ENCODE measurements around the gene ZBTB18. TPM values are rescaled to one million over a fixed set of nuclear protein-coding genes. Genes with fewer than 3 reads are reported as not detected.

The ZBTB18 gene
- total RNA-seq, 2 donors from 2014 or later = 21.4 to 24.0 TPM

DNA sequence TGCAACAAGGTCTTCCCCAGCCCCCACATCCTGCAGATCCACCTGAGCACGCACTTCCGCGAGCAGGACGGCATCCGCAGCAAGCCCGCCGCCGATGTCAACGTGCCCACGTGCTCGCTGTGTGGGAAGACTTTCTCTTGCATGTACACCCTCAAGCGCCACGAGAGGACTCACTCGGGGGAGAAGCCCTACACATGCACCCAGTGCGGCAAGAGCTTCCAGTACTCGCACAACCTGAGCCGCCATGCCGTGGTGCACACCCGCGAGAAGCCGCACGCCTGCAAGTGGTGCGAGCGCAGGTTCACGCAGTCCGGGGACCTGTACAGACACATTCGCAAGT lies 3.8 kb downstream of the ZBTB18 start:
- DNase-seq (no peak), ATAC-seq (no peak)
- intact Hi-C loops (cut with DNase I) = loop anchor here in 1 of 2 donors (10.0 kb wide), 1 partner anchor 220 kb away; no protein-coding TSS in a partner anchor

DNA sequence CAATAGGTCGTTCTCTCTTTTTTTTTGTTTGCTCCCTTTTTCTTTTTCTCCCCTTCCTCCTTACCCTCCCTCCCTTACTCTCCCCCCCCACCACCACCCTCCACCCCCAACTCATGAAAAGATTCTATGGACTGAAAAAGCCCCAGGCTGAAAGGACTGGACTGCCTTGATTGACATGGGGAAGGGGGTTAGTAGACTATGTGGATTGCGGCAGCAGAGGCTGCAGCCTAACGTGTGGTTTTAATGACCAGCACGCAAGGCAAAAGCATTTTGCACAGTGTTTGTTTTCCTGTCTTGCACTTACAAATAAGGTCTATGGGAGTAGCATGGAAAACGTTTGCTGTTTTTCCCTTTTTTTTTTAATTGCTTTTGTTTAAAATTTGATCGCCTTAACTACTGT lies 5.5 kb downstream of the ZBTB18 start:
- DNase-seq (no peak), ATAC-seq (no peak)
- intact Hi-C loops (cut with DNase I) = loop anchor here in 1 of 2 donors (10.0 kb wide), 1 partner anchor 218 kb away; no protein-coding TSS in a partner anchor

DNA sequence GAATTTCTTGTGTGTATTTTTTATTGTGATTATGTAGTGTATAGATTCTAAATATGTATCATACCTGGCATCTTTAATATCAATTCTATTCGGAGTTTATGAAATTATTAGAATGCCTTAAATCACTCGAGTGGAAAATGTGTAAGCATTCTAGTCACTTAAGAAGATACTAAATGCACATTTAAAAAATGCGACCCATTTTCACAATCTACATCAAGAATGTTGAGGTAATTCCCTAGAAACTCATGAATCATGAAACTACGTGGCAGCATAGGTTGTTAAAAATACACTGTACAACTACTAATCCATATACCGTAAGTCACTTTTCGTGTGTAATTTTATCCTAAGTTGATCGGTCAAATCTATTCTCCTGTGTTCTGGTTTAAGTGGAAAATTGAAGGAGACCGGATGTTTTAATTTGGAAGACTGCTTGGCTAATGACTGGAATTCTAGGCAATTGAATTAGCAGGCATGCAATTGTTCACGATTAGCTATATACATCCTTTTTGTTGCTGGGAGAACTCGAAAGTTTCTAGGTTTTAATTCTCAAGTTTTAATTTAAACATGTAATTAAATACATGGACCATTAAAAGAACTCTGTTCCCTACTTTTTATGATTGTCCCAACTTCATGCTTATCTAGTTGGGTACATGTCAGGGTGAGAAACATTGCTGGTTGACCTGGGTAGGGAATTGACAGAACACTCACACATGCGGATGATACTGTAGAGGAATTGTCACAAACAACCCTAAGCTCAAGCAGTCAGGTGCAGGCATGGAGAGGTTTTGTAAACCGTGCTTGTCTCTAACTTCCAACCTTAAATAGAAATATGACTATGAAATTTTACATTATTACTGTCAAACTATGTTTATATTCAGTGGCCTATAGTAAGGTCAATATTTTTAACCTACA lies 6.6 kb downstream of the ZBTB18 start:
- DNase-seq (no peak), ATAC-seq (no peak)
- intact Hi-C loops (cut with DNase I) = loop anchor here in 1 of 2 donors (10.0 kb wide), 1 partner anchor 217 kb away; no protein-coding TSS in a partner anchor

DNA sequence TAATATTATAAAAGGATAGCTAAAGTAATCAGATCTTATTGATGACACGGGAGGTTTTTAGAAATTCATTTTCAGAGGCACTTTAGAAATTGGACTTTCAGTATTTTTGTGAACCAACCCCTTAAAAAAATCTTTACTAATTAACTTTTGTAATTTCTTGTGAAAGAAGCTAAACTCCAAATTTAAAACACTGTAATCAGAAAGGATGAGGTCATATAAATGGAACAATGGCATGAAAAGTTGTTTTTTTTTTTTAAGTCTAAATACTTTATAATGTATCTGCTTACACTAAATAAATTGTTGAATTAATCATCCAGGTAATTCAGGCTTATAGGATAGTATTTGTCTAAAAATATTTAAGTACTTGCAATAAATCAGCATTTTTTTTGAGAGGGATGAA lies 9.0 kb downstream of the ZBTB18 start:
- no peak for ATAC-seq
- intact Hi-C loops (cut with DNase I) = no loop called here
- DNase-seq = no peak

DNA sequence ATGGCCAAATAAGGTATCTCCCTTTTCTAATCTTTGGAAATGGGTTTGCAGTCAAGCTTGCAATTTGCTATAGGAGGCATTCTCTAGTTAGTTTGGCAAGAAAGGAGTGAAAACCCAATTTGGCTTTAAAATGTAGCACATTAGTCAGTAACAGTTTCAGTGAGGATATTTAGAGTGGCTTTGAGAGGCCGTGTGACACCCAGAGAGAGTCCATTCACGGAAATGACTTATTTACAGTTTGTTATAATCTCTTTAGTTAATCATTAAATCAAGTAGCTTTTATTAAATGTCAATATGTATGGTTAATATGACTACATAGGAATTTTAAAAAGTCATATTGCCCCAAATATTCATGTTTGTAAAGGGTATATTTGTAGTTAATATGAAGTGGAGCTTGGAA lies 9.6 kb downstream of the ZBTB18 start:
- intact Hi-C loops (cut with DNase I) = no loop called here
- DNase-seq (no peak), ATAC-seq (no peak)

DNA sequence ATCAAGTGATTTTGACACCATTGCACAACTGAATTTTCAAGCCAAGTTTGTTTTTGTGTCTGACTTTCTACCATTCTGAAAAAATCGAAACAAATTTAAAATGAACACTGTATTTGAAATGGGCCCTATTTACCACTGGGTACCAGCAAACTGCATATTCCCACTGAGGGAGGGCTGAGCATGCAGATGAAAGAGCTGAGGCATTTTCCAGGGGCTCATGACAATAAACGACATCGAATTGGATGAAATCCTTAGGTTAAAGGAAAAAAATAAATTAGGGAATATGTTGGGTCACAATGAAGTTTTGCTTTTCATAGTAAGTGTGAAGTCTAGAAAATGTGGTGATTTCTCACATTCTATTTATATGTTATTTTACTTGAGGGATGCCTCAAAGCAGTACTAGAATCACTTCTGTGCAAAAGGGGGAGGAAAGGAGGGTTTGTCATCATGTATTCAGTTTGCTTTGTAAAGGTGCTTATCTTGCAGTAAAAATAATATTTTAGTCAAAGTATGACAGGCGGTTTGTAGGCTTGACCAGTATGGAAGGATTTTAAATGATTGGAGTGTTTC lies 11.2 kb downstream of the ZBTB18 start:
- intact Hi-C loops (cut with DNase I) = no loop called here
- no peak for ATAC-seq
- DNase-seq = no peak

DNA sequence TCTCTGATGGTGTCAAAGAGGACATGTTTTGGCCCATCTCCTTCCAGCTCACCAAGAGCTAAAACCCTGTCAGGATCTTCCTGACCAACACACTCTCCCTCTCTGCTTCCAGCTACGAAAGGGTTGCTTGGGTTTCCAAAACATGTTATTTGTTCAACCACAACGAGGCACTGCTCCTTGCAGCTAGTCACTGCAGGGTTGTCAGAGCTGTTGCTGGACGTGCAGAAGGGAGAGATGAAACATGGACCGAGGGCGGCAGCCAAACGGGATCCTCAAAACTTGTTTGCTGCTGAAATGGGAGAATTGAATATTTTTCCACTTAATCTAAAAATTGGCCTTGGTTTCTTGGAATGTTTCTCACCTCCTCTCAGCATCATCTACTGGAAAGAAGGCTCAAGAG lies 12.4 kb downstream of the ZBTB18 start:
- intact Hi-C loops (cut with DNase I) = no loop called here
- no peak for ATAC-seq
- DNase-seq = no peak

DNA sequence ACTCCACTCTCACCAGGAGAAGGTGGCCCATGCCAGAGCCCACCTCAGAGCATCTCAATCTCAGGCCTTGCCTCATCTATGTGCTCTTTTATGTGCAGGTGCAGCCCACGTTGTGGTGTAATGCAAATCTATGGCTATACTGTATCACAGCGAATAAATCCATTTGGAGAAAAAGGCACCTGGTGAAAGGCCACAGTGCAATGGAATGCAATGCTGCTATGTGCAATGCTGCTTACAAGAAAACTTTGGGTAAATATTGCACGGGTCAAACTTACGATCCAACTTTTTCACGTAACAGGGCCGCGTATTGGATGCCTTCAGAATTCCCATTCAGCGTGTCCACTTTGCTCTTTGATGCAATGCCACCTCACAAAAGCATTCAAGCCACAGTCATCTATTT lies 13.5 kb downstream of the ZBTB18 start:
- ATAC-seq (no peak), DNase-seq (no peak)
- intact Hi-C loops (cut with DNase I) = no loop called here

DNA sequence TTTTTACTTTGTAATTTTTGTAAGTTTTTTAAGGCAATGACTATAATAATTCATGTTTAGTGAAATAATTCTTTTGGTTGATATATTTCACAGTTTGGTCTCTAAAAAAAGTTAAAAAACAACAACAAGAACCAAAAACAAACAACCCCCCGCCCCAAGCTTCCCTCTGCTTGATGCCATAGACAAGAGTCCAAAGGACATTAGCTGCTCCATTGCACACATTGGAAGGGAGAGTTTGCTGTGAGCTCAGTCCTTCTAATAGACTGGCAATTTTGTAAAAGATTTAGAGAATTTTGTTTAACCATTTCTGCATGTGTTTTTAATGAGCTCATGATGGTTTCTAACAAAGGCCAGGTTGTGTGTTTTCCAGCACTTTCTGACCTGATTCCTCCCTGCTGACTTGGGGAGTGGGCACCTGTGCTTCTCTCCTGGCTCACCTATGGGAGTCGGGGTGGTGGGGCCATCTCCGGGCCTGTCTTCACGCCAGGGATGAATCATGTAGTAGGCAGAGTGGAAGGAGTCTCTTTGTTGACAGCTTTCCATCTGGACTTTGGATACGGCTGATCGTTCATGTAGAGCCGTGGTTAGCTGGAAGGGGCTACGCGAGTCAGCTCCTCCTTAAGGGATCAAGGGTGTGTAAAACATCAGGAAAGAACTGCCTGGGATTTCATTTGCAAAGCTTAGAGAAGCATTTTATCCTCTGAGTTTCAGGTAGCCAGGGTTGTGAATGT lies 14.1 kb downstream of the ZBTB18 start:
- no peak for ATAC-seq
- intact Hi-C loops (cut with DNase I) = no loop called here
- DNase-seq = no peak

DNA sequence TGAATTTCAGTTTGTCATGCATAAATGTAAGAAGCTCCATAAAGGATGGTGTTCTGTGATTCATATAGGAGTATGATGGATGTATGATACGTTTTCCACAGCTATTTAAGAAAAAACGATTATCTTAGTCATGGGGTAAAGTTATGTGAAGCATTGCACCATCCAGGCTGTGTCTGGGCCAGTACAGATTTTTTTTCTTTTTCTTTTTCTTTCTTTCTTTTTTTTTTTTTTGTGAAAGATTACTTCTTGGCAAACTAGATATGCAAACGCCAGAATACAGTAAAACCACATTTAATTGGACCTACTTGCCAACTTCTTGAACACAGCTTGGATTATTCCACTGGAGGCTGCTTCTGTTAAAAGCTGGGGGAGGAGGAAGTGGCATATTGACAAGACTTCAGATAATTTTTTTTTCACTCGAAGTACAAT lies 14.9 kb downstream of the ZBTB18 start:
- intact Hi-C loops (cut with DNase I) = no loop called here
- ATAC-seq = peak; percentile 78 to 90
- no peak for DNase-seq

DNA sequence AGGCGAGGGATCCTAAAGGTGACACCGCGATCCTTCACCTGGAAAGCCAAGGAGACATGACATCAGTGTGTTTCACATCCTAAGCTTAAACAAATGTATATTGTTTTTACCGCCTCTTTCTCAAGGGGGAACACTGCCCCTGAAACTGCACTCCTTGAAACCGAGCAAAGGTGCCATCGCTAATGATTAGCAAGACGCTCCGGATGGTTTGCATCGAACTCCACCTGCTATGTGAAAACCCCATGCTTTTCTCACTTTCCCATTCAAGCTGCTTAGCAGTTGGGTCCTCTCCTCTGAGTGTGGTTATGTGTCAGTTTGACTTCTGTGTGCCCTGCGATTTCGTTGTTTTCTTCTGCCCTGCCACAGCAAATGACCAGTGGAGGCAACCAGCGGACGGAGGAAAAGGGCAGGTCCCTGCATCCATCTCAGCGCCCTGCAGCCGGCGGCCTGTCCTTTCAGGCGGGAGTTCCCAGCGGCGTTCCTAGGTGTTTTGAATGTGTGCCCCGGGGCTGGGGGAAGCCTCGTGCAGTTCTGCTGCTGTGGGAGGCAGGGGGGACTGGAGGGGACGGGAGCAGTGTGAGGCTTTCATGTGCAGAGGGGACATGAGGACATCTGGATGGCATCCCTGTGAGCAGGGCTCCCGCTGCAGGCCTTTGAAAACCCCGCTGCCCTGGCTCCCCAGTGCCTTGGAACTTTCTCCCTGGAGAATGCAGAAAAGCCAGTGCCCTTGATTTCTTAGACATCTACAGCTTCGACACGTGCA lies 16.1 kb downstream of the ZBTB18 start:
- intact Hi-C loops (cut with DNase I) = no loop called here
- ATAC-seq (no peak), DNase-seq (no peak)

DNA sequence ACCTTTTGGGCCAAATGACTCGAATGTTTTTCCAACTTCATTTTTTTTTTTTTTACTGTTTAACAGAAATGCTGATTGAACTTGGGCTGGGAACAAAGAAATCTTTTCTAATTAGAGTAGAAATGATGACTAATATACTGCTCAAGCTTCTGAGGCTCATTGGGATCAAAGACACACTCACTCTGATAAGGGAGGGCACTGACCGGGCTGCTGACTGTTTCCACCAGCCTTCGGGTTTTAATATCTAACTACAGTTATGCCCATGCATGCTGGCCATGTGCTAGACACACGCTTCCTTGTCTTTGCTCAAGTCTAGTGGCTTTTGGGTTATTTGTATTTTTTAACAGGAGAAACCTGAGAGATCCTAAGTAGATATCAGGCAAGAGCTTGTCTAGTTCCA lies 16.8 kb downstream of the ZBTB18 start:
- ATAC-seq (peak in 1 of 2 donors; percentile 29), DNase-seq (no peak)
- intact Hi-C loops (cut with DNase I) = no loop called here

DNA sequence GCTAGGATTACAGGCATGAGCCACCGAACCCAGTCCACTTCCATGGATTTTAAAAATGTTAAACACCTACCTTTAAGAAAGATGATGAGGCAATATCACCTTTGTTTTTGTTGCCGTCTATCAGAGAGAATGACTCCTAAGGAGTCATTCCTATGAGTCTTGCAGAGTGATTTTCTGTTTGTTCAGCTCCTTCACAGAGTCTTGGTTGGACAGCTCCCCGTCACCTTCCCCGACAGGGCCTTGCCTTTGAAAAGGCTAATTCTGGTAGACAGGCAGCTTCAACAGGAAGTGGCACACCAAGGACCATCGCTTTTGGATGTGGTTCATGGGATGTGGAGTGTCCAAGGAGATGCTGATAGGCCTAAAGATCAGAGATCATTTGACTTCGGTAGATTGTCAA lies 17.5 kb downstream of the ZBTB18 start:
- intact Hi-C loops (cut with DNase I) = no loop called here
- ATAC-seq = no peak
- DNase-seq = no peak

DNA sequence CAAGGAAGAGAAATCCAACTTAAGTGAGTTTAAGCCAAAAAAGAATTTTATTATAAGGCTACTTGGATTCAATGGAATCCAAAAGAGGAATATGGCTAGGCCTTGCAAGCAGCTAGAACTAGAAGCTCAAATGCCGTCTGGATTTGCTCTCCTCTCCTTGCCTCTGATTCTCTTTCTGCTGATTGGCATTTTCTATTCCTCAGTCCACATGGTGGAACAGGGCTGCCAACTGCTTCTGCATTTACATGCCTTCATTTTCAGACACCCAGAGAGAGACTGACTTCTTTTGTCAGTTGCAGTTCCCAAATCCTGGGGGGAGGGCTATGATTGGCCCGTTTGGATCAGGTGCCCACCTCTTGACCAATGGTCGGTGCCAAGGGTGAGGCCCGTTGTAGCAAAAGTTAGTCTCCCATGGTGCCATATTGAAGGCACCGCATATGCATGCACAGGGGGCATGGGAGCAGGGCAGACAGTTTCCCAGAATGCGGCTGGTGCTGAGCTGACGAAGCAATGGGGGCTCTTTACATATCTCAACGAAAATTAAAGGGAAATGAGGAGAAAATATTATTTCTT lies 18.3 kb downstream of the ZBTB18 start:
- DNase-seq = no peak
- no peak for ATAC-seq
- intact Hi-C loops (cut with DNase I) = no loop called here

DNA sequence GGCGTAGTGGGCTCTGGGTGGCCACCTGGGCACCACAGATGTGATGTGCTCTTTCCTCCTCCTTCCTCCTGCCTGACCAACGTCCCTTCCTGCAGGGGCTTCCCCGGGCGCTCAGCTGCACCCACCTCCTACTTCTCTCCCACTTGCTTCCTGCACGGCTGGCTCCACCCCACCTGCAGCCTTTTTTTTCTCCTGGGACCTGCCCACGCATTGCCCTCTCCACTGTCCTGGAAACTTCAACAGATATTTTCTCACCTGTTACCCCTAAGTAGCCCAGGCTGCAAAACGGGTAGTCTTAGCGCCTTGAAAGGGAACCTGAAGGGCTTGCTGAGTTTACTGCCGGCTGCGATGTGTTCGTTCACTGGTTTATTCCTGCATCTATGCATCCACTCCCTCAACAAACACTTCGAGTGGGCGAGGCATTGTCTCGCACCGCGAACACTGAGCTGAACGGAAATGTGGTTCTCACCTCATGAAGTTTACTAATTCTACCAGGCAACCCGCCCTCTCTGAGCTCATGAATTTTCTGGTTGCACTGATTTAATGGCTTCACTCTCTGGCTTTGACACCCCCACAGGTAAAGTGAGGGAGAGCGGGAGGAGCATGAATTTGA lies 23.6 kb downstream of the ZBTB18 start:
- ATAC-seq (no peak), DNase-seq (no peak)
- intact Hi-C loops (cut with DNase I) = no loop called here

DNA sequence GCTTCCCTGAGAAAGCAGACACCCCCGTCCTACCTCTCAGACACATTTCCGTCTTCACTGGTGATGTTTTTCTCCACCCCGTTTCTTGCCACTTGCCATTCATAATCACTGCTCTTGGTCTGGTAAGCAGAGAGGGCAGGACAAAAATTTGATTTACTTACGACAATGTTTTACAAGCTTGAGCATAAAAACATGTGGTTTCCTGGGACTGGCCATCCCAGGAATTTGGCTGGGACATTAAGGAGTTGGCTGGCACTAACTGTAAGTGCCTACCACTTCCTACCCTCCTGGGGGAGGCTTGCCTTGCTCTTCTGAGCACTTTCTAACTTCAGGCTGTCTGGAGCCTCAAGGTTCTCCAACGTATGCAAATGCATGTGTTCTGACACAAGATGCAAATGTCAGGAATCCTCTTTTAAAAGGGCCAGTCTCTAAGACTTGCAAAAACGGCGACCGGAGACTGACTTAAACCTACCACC lies 24.2 kb downstream of the ZBTB18 start:
- no peak for ATAC-seq
- DNase-seq = no peak
- intact Hi-C loops (cut with DNase I) = no loop called here

DNA sequence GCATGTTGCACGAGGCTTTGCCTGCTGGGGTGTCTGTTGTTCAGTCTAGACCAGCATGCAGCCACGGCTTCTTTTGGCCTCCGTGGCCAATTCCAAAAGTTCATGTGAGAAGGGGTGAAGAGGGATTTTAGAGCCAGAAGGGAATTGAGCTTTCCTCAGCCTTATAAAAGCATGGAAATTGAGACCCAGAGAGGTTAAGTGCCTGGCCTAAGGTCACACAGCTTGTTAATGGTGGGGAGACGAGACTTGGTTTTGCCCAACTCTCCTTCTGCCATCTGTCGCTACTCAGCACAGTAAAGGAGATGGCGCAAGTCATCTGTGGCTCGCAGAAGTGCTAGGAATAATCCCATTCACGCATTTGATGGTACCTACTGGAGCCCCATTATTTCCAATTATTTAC lies 25.7 kb downstream of the ZBTB18 start:
- intact Hi-C loops (cut with DNase I) = no loop called here
- DNase-seq (no peak), ATAC-seq (no peak)

DNA sequence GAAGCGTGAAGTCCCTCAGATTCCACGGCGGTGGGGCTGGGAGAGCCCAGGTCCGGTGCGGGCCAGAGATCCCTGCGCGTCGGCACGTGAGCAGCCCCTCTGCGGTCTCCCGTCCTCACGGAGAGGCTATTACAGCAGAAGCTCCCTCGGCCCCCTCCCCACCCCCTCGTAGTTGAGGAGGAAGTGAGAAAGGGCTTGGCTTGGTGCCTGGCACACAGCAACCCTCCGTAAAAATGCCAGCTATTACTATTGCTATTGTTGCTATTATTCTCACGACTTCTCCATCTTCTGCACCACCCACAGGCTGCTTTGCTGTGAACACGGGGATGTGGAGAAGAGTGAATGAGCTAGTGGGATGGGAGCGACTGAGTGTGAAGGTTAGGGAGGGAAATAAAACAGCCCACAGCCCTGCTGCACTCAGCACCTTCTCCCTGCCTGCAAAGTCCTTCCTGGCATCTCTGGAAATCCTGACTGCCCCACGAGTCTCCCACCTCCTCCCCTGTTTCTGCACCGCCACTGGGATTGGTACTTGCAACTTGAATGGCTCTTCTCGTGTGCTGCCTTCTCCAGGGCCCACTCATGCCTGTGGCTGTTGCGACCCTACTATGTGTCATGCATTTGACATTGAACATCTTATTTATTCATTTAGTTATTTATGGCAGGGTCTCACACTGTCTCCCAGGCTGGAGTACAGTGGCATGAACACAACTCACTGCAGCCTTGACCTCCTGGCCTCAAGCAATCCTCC lies 26.6 kb downstream of the ZBTB18 start:
- ATAC-seq (no peak), DNase-seq (no peak)
- intact Hi-C loops (cut with DNase I) = no loop called here
